ENCODE results near the gene ASGR1. TPM values are rescaled to one million over a fixed set of nuclear protein-coding genes. Genes with fewer than 3 reads are reported as not detected.
A peak's percentile ranks its signal among the peaks of the same experiment; 100 is the strongest.
"Not testable (repeated sequence)": the region's sequence is repeated elsewhere in the genome, so short reads cannot be mapped to it uniquely, and the experiment has no call there.

The ASGR1 gene
- total RNA-seq, 2 donors from 2014 or later: 6.8 to 14.2 TPM

GRCh38 chr17:7173687-7174602 is 5.2 kb downstream of the ASGR1 start:
- peak; percentile 65 for TF ChIP-seq CTCF (conservative IDR thresholded peaks at IDR 0.05)
- H3K4me1 Mint-ChIP-seq: peaks cover 9% of the 10 kb centered on the region
- H3K4me3 Mint-ChIP-seq: no peak overlapping the region
- peaks cover 15% of the 10 kb centered on the region for H3K9me3 Mint-ChIP-seq
- Histone ChIP-seq H3K27ac (ENCODE audit: low read depth, low read length) (no peak overlapping the region), H3K4me1 (ENCODE audit: control insufficient read depth, insufficient read depth, low read length) (no peaks in the 10 kb centered on the region), H3K9ac (ENCODE audit: extremely low read depth, low read length, poor library complexity, severe bottlenecking) (no peak overlapping the region), H3K4me3 (ENCODE audit: low read length) (no peak overlapping the region), H3K9me3 (ENCODE audit: control insufficient read depth, low read length) (peaks cover 12% of the 10 kb centered on the region), H3K36me3 (ENCODE audit: control insufficient read depth, insufficient read depth, low read length) (no peaks in the 10 kb centered on the region), H3K27me3 (ENCODE audit: control insufficient read depth, insufficient read depth, low read length, poor library complexity, severe bottlenecking) (peaks cover 11% of the 10 kb centered on the region)
- H3K27ac Mint-ChIP-seq: no peak overlapping the region
- peak; percentile 98 for DNase-seq
- WGBS, 2 experiments (ENCODE audit: insufficient coverage in 1 of 2, insufficient read length in 1 of 2): 75 to 89% methylated on average over 41 to 69 of the region's 69 CpGs
- H3K36me3 Mint-ChIP-seq (ENCODE audit: low read depth): peaks cover 5% of the 10 kb centered on the region
- H3K27me3 Mint-ChIP-seq (ENCODE audit: insufficient read depth): peaks cover 13% of the 10 kb centered on the region

GRCh38 chr17:7172522-7173191 is 6.5 kb downstream of the ASGR1 start:
- H3K4me3 ChIP-seq (ENCODE audit: low read length); H3K4me1 Mint-ChIP-seq; H3K27me3 Mint-ChIP-seq (ENCODE audit: insufficient read depth); H3K4me1 ChIP-seq (ENCODE audit: control insufficient read depth, insufficient read depth, low read length); H3K27ac Mint-ChIP-seq; H3K4me3 Mint-ChIP-seq; H3K9ac ChIP-seq (ENCODE audit: extremely low read depth, low read length, poor library complexity, severe bottlenecking); H3K36me3 Mint-ChIP-seq (ENCODE audit: low read depth); H3K27ac ChIP-seq (ENCODE audit: low read depth, low read length); DNase-seq; H3K36me3 ChIP-seq (ENCODE audit: control insufficient read depth, insufficient read depth, low read length): not testable (repeated sequence)
- Histone ChIP-seq H3K27me3 (ENCODE audit: control insufficient read depth, insufficient read depth, low read length, poor library complexity, severe bottlenecking) (peaks cover 11% of the 10 kb centered on the region), H3K9me3 (ENCODE audit: control insufficient read depth, low read length) (peaks cover 22% of the 10 kb centered on the region)
- H3K9me3 Mint-ChIP-seq: peaks cover 23% of the 10 kb centered on the region
- 93 to 94% methylated on average over 17 to 18 of the region's 18 CpGs for WGBS, 2 experiments (ENCODE audit: insufficient coverage in 1 of 2, insufficient read length in 1 of 2)

GRCh38 chr17:7169565-7169908 is 9.6 kb downstream of the ASGR1 start:
- H3K9me3 ChIP-seq (ENCODE audit: control insufficient read depth, low read length): peaks cover 25% of the 10 kb centered on the region
- 88 to 90% methylated on average over 4 to 7 of the region's 7 CpGs for WGBS, 2 experiments (ENCODE audit: insufficient coverage in 1 of 2, insufficient read length in 1 of 2)
- not testable (repeated sequence) for H3K27ac ChIP-seq (ENCODE audit: low read depth, low read length); H3K36me3 Mint-ChIP-seq (ENCODE audit: low read depth); H3K4me1 Mint-ChIP-seq; H3K4me3 Mint-ChIP-seq; H3K27me3 ChIP-seq (ENCODE audit: control insufficient read depth, insufficient read depth, low read length, poor library complexity, severe bottlenecking); H3K27ac Mint-ChIP-seq; H3K4me1 ChIP-seq (ENCODE audit: control insufficient read depth, insufficient read depth, low read length); H3K4me3 ChIP-seq (ENCODE audit: low read length); DNase-seq; H3K9ac ChIP-seq (ENCODE audit: extremely low read depth, low read length, poor library complexity, severe bottlenecking); H3K36me3 ChIP-seq (ENCODE audit: control insufficient read depth, insufficient read depth, low read length)
- Mint-ChIP-seq H3K27me3 (ENCODE audit: insufficient read depth) (peaks cover 11% of the 10 kb centered on the region), H3K9me3 (peaks cover 24% of the 10 kb centered on the region)

- H3K27ac ChIP-seq (ENCODE audit: low read depth, low read length); DNase-seq; H3K4me3 ChIP-seq (ENCODE audit: low read length); H3K27ac Mint-ChIP-seq; H3K9ac ChIP-seq (ENCODE audit: extremely low read depth, low read length, poor library complexity, severe bottlenecking); H3K4me1 Mint-ChIP-seq; H3K4me3 Mint-ChIP-seq; H3K36me3 ChIP-seq (ENCODE audit: control insufficient read depth, insufficient read depth, low read length); H3K36me3 Mint-ChIP-seq (ENCODE audit: low read depth); H3K27me3 ChIP-seq (ENCODE audit: control insufficient read depth, insufficient read depth, low read length, poor library complexity, severe bottlenecking); H3K4me1 ChIP-seq (ENCODE audit: control insufficient read depth, insufficient read depth, low read length): not testable (repeated sequence)
- WGBS, 2 experiments (ENCODE audit: insufficient coverage in 1 of 2, insufficient read length in 1 of 2): 92 to 94% methylated on average over 6 to 9 of the region's 10 CpGs
- peaks cover 25% of the 10 kb centered on the region for H3K9me3 ChIP-seq (ENCODE audit: control insufficient read depth, low read length)
- Mint-ChIP-seq H3K27me3 (ENCODE audit: insufficient read depth) (peaks cover 11% of the 10 kb centered on the region), H3K9me3 (peaks cover 24% of the 10 kb centered on the region)
These were observed 10.2 kb downstream of the ASGR1 start for GRCh38 chr17:7168841-7169564.

All from endodermal cell (in vitro differentiated cells).